ENCODE results near the gene CCBE1.
"Not testable (repeated sequence)": the region's sequence is repeated elsewhere in the genome, so short reads cannot be mapped to it uniquely, and the experiment has no call there.

The CCBE1 gene

DNA sequence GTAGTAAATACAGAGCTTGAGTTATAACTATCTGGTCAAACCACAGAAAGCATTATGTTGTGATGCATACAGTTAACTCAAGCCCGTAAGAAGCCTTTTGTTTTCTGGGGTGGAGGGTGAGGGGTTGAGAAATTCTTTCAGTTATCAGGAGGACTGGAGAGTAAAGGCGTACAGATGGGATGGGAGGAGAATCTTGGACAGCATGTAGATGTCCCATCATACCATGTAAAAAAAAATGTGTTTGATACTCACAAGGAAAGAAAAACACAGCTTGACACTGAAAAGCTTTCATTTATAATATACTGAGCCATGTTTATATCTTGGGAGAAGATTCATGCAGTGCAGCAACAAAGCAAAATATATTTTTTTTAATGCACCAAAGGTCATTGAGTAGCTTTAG, 12.4 kb downstream of the CCBE1 start:
- Mint-ChIP-seq H3K4me3 (no peak overlapping the region), H3K9me3 (no peaks in the 10 kb centered on the region), H3K27me3 (peaks cover 2% of the 10 kb centered on the region), H3K27ac (no peak overlapping the region), H3K36me3 (no peaks in the 10 kb centered on the region), H3K4me1 (no peaks in the 10 kb centered on the region)
- no peak for ATAC-seq (ENCODE audit: low read depth)
- no peak for DNase-seq (ENCODE audit: low spot score in 2 of 2)

DNA sequence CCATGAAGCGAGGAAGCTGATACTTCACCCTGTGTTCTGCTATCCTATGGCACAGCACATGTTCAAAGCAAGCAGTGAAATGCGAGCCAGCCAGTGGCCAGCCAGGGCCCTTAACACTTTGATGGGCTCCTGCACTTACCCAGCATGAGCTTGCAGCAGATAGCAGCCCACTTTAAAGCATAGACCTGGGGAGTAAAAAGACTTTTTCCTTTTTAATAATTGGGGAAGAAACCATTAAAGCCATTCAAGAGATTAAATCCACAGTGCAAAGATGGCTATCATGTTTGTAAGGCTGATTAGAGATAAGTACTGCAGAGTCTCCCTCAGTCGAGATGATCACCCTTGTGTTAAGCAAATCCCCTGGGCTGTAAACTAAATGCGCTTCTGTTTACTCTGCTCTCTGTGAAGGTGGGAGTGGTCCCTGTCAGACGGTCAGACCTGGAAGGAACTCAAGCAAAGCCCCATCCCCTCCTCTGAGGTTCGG, 15.7 kb downstream of the CCBE1 start:
- Mint-ChIP-seq H3K27ac (no peak overlapping the region), H3K9me3 (no peaks in the 10 kb centered on the region), H3K4me1 (no peaks in the 10 kb centered on the region), H3K4me3 (no peak overlapping the region), H3K36me3 (no peaks in the 10 kb centered on the region), H3K27me3 (peaks cover 2% of the 10 kb centered on the region)
- ATAC-seq (ENCODE audit: low read depth) (no peak), DNase-seq (ENCODE audit: low spot score in 2 of 2) (no peak)

DNA sequence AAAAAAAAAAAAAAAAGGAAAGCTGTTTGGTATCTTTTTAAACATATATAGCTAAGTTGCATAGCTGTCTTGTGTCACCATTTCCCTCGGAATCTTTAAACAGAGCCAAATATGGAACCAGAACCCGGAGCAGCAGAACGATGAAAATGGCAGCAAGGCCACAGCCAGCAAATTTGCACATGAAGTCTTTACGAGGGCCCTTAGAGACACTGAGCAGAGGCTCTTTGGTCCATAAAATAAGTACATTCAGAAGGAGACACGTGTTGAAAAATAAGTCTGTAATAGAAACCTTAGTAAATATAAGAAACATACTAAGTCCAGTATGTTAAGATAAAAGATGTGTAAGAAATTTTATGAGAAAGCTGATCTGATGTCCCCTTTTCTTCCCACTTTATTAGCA, 16.2 kb downstream of the CCBE1 start:
- peaks cover 2% of the 10 kb centered on the region for H3K27me3 Mint-ChIP-seq
- H3K9me3 Mint-ChIP-seq: no peaks in the 10 kb centered on the region
- H3K36me3 Mint-ChIP-seq: no peaks in the 10 kb centered on the region
- ATAC-seq (ENCODE audit: low read depth): no peak
- H3K4me1 Mint-ChIP-seq: no peaks in the 10 kb centered on the region
- H3K4me3 Mint-ChIP-seq: no peak overlapping the region
- no peak for DNase-seq (ENCODE audit: low spot score in 2 of 2)
- H3K27ac Mint-ChIP-seq: no peak overlapping the region

DNA sequence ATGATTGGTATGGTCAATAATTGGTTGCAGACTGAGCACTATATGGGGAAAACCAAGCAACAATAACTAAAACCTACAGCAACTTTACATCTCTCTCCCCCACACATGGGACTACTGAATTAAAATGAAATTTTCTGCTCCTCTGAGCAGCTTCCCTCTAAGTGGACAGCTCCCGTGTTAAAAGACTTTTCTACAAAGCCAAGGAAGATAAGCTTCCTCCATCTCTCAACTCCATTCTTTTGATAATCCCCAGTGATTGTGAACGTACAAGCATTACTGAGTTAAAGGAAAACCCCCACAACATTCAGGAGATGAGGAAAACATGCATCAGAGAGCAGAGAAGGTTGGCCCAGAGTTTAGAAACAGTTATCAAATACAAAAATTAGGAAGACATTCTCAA, 21.9 kb downstream of the CCBE1 start:
- Mint-ChIP-seq H3K27me3 (peaks cover 5% of the 10 kb centered on the region), H3K36me3 (no peaks in the 10 kb centered on the region), H3K4me3 (no peak overlapping the region), H3K27ac (no peak overlapping the region), H3K4me1 (no peaks in the 10 kb centered on the region), H3K9me3 (no peaks in the 10 kb centered on the region)
- ATAC-seq (ENCODE audit: low read depth) (no peak), DNase-seq (ENCODE audit: low spot score in 2 of 2) (no peak)

DNA sequence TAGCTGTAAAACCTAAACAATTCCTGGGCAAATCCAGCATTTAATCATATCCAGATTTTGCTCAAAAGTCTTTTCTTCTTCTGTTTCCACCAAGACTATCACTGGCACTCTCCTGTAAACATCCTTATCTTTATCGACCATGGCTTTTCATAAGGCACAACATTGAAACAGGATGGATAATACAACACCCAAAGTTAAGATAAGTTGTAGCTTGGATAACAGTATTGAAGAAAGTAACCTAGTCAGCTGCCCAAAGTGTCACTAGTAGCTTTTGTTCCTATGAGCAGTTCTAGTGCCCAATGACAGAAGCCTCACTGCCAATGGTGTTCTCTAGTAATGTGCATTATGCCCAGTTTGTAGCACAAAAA, 22.3 kb downstream of the CCBE1 start:
- Mint-ChIP-seq H3K4me3 (no peak overlapping the region), H3K36me3 (no peaks in the 10 kb centered on the region), H3K27me3 (peaks cover 3% of the 10 kb centered on the region), H3K4me1 (no peaks in the 10 kb centered on the region), H3K27ac (no peak overlapping the region), H3K9me3 (no peaks in the 10 kb centered on the region)
- ATAC-seq (ENCODE audit: low read depth) (no peak), DNase-seq (ENCODE audit: low spot score in 2 of 2) (no peak)

DNA sequence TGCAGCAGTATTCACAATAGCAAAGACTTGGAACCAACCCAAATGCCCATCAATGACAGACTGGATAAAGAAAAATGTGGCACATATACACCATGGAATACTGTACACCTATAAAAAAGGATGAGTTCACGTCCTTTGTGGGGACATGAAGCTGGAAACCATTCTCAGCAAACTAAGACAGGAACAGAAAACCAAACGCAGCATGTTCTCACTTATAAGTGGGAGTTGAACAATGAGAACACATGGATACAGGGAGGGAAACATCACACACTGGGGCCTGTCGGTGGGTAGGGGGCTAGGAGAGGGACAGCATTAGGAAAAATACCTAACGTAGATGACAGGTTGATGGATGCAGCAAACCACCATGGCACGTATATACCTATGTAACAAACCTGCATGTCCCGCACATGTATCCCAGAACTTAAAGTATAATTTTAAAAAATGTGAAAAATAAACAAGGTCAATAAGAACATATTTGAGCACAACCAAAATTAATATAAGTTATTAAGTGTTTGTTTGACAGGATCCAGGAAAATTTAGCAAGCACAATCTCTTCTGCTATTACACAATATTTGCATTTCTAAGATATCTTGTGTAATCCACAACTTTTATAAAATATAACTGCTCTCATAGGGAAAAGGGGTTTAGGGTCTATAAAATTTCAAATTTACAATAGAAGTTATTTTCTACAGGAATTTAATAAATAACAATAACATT, 22.9 kb downstream of the CCBE1 start:
- no peak for ATAC-seq (ENCODE audit: low read depth)
- H3K36me3 Mint-ChIP-seq: no peaks in the 10 kb centered on the region

DNA sequence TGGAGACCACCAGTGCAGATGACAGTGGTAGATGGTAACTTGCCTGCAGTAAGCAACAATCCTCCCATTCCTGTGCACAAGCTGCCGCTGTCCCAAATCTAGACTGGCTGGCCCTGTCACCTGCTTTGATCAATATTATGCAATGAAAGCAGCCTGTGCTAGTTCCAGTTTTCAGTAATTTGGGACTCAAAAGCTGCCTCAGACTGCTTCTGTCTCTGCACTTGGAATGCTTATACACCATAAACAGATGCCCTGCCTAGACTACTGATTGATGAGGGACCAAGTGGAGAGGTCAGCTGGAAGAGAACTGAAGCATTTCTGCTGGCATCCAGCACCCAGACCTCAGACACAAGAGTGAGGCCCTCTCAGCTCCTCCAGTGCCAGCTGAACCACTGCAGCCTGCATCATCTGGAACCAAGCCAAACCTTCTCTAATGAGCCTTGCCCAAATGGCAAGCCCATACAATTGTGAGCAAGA, 24.9 kb downstream of the CCBE1 start:
- H3K27ac Mint-ChIP-seq: no peak overlapping the region
- no peak for ATAC-seq (ENCODE audit: low read depth)
- no peaks in the 10 kb centered on the region for H3K4me1 Mint-ChIP-seq
- no peaks in the 10 kb centered on the region for H3K36me3 Mint-ChIP-seq
- no peaks in the 10 kb centered on the region for H3K9me3 Mint-ChIP-seq
- H3K27me3 Mint-ChIP-seq: peaks cover 3% of the 10 kb centered on the region
- DNase-seq (ENCODE audit: low spot score in 2 of 2): no peak
- H3K4me3 Mint-ChIP-seq: no peak overlapping the region

More for the DNA sequence above, 22.9 kb downstream of the CCBE1 start:
- Mint-ChIP-seq H3K9me3 (no peaks in the 10 kb centered on the region), H3K27me3 (peaks cover 3% of the 10 kb centered on the region), H3K4me1 (no peaks in the 10 kb centered on the region), H3K4me3 (no peak overlapping the region), H3K27ac (no peak overlapping the region)
- DNase-seq (ENCODE audit: low spot score in 2 of 2): no peak

DNA sequence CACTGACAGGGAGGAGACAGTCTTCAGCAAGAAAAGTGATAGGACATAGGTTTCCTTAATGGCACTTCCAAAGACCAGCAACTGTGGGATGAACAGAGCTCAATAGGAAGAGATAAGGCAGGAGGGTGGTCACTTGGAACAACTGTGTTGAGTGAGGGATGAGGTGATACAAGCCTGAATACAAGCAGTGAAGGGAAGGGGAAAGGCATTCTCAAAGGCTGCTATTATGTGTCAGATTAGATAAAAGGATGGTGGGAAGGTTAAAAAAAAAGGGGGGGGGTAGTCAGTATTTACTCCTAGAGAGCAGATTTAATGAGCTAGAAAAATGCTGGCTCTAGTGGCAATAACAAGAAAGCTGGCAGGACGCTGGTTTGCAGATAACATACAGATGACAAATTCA, 25.7 kb downstream of the CCBE1 start:
- Mint-ChIP-seq H3K36me3 (no peaks in the 10 kb centered on the region), H3K27ac (no peak overlapping the region), H3K4me1 (no peaks in the 10 kb centered on the region), H3K27me3 (peaks cover 3% of the 10 kb centered on the region), H3K9me3 (no peaks in the 10 kb centered on the region), H3K4me3 (no peak overlapping the region)
- ATAC-seq (ENCODE audit: low read depth) (no peak), DNase-seq (ENCODE audit: low spot score in 2 of 2) (no peak)

DNA sequence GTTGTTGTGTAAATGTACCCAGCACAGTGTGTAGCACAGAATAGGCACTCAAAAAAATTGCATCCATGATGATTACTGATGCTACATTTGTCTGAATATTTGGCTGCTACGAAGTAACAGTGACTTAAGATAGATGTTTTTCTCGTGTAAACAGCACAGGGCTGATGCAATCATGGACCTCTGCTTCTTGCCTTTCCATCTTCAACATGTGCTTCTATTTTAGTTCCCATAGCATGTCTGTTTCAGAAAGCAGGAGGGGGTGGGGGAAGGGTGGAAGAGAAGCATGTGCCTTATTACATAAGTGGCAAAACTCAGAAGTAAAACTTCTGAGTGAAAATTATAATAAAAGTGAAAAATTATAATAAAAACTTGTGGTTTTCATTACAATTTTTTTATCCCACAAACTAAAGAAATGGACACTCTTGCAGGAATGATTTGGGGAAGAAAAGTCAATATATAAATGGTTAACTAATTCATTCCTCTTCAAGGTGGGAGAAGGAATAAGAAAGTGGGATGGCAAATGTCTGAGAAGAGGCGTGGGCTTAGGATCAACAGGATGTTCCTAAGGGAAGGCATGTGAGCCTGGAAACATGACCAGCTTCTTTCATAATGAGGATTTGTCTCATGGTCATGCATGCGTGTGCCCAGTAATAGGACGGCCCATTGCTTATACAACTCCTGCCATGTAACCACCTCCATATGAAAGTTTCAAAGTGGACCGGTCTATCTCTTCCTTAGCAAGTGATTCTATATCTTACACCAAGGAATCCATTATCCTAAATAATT, 27.2 kb downstream of the CCBE1 start:
- Mint-ChIP-seq H3K4me1 (no peaks in the 10 kb centered on the region), H3K9me3 (no peaks in the 10 kb centered on the region), H3K27me3 (peaks cover 5% of the 10 kb centered on the region), H3K4me3 (no peak overlapping the region), H3K36me3 (no peaks in the 10 kb centered on the region), H3K27ac (no peak overlapping the region)
- no peak for ATAC-seq (ENCODE audit: low read depth)
- DNase-seq (ENCODE audit: low spot score in 2 of 2): no peak

DNA sequence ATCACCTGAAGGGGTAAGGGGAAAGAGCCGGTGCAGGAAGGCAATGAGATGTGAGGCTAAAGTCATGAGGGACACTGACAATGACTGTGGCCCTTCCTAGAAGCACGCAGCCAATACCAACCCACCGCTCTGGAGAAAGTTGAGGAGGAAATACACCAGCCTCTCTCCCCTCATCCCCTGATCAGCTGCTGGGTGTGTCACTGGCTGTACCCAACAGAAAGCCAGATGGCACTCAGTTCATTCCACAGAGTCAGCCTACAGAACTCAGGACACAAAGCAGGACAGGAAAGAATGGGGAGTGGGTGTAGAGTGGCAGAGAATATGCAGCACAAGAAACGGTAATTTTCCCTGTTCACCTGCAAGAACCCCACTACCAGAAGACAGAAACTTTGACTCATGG, 29.7 kb downstream of the CCBE1 start:
- DNase-seq (ENCODE audit: low spot score in 2 of 2) (no peak), ATAC-seq (ENCODE audit: low read depth) (no peak)
- H3K9me3 Mint-ChIP-seq: no peaks in the 10 kb centered on the region
- peaks cover 9% of the 10 kb centered on the region for H3K27me3 Mint-ChIP-seq
- no peaks in the 10 kb centered on the region for H3K36me3 Mint-ChIP-seq
- no peak overlapping the region for H3K4me3 Mint-ChIP-seq
- H3K27ac Mint-ChIP-seq: no peak overlapping the region
- no peaks in the 10 kb centered on the region for H3K4me1 Mint-ChIP-seq

DNA sequence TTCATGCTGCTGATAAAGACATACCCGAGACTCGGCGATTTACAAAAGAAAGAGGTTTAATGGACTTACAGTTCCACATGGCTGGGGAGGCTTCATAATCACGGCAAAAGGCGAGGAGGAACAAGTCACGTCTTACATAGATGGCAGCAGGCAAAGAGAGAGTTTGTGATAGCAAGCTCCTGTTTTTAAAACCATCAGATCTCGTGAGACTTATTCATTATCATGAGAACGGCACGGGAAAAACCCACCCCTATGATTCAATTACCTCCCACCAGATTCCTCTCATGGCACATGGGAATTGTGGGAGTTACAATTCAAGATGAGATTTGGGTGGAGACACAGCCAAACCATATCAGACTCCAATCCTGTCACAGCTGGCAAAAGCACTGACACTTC, 31.2 kb downstream of the CCBE1 start:
- H3K9me3 Mint-ChIP-seq; H3K4me3 Mint-ChIP-seq; H3K27ac Mint-ChIP-seq; H3K27me3 Mint-ChIP-seq; DNase-seq (ENCODE audit: low spot score in 2 of 2); H3K36me3 Mint-ChIP-seq; H3K4me1 Mint-ChIP-seq; ATAC-seq (ENCODE audit: low read depth): not testable (repeated sequence)

DNA sequence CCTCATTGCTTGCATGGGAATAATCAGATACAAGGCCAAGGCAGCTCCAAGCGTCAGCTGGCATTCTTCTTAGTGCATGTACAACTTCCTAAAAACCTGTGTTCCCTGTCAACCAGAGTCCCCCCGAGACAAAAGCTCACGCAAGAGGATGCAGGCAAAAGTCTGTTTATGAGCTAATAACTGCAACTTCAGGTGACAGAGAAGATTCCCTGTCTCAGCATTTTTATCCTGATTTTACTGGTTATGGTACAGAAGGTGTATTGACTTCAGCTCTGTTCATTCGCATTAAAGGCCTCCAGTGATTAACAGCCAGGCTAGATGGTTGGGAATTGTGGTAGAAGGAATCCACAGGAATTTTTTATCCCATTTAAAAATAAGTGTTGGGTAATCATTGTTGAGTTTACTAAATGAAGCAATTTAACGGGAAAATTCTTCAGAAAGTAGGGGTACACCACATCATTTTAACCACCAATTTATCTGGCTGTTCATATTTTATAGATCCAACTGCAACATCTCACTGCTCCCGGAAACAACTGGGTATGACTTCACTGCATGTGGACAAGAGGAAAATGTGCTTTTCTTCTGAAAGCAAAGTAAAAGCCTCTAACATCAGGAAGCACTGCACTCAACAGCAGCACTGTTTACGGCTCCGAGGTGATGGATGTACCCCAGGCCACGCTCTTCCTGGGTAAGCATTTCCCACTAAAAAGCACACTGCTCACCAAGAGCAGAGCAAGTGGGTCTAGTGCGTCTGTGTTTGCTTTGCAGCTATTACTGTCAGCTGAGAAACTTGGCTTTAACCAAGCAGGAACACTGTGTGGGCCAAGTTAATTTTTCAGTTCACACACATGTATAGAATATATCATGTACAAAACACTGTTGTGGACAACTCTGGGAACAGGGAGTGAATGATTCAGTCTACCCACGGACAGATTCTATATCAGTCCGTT, 31.9 kb downstream of the CCBE1 start:
- no peaks in the 10 kb centered on the region for H3K36me3 Mint-ChIP-seq
- H3K27me3 Mint-ChIP-seq: peaks cover 9% of the 10 kb centered on the region
- no peak overlapping the region for H3K27ac Mint-ChIP-seq
- ATAC-seq (ENCODE audit: low read depth): no peak
- no peaks in the 10 kb centered on the region for H3K9me3 Mint-ChIP-seq
- no peak for DNase-seq (ENCODE audit: low spot score in 2 of 2)
- no peak overlapping the region for H3K4me3 Mint-ChIP-seq
- no peaks in the 10 kb centered on the region for H3K4me1 Mint-ChIP-seq

DNA sequence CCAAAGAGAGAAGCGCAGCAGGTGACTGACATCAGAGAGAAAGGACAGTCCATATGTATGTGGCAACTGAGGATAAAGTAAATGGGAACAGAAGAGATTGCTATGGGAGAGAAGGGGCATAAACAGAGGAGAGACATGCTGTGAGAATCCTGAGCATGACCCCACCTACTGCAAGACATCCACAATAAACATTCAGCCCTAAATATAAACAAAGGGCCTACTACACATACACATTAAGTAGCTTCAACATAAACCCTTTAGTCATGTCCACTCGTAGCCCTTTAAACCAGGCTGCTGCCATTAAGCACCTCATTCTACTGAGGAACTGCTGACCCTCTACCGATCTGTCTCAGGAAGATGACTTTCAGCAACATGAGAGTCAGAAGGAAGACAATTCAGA, 32.9 kb downstream of the CCBE1 start:
- Mint-ChIP-seq H3K4me3 (no peak overlapping the region), H3K4me1 (no peaks in the 10 kb centered on the region), H3K36me3 (no peaks in the 10 kb centered on the region), H3K27ac (no peak overlapping the region), H3K9me3 (no peaks in the 10 kb centered on the region), H3K27me3 (peaks cover 9% of the 10 kb centered on the region)
- DNase-seq (ENCODE audit: low spot score in 2 of 2) (no peak), ATAC-seq (ENCODE audit: low read depth) (no peak)

DNA sequence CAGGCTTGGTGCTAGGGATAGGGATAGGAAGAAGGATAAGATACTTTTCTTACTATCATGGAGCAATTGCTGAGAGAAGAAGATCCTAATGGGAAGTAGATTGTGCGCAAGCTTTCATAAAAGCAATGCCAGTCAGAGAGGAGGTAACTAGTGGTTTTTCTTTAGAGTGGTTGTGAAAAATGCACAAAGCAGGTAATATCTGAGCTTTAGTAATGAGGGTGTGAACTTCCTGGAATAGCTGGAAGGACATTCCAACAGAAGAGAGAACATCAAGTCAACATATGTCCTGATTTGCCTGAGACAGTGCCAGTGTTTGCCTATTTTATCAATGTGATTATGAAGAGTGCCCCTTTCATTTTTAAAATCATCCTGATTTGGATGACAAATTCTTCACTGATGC, 34.1 kb downstream of the CCBE1 start:
- H3K36me3 Mint-ChIP-seq: no peaks in the 10 kb centered on the region
- no peak overlapping the region for H3K27ac Mint-ChIP-seq
- no peaks in the 10 kb centered on the region for H3K9me3 Mint-ChIP-seq
- H3K4me3 Mint-ChIP-seq: no peak overlapping the region
- DNase-seq (ENCODE audit: low spot score in 2 of 2): no peak
- H3K27me3 Mint-ChIP-seq: peaks cover 9% of the 10 kb centered on the region
- H3K4me1 Mint-ChIP-seq: no peaks in the 10 kb centered on the region
- no peak for ATAC-seq (ENCODE audit: low read depth)

Measured in memory B cell (primary cell).